ENCODE data around the gene SYTL2.

SYTL2 gene

GRCh38 chr11:85750646-85751045 is 60.3 kb downstream of the SYTL2 start:
- H3K9me3 ChIP-seq (ENCODE audit: control insufficient read depth, low read length) = no peaks in the 10 kb centered on the region
- no peaks in the 10 kb centered on the region for H3K36me3 ChIP-seq (ENCODE audit: control insufficient read depth, insufficient read depth, low read length)
- peaks cover 13% of the 10 kb centered on the region for H3K4me1 ChIP-seq (ENCODE audit: control insufficient read depth, insufficient read depth, low read length, poor library complexity, severe bottlenecking)
- 83 to 86% methylated on average over 1 to 2 of the region's 3 CpGs for WGBS, 2 experiments (ENCODE audit: insufficient coverage in 2 of 2)
- no peak overlapping the region for H3K4me3 ChIP-seq (ENCODE audit: extremely low read depth, insufficient read depth, low read length, poor library complexity, severe bottlenecking)
- no peak overlapping the region for H3K27ac ChIP-seq (ENCODE audit: low read depth, low read length, severe bottlenecking)

- no peak overlapping the region for H3K27ac ChIP-seq (ENCODE audit: low read depth, low read length, severe bottlenecking)
- no CpG with 5 or more reads among the region's 2 CpGs for WGBS, 2 experiments (ENCODE audit: insufficient coverage in 2 of 2)
- no peak overlapping the region for H3K4me3 ChIP-seq (ENCODE audit: extremely low read depth, insufficient read depth, low read length, poor library complexity, severe bottlenecking)
- no peaks in the 10 kb centered on the region for H3K9me3 ChIP-seq (ENCODE audit: control insufficient read depth, low read length)
- no peaks in the 10 kb centered on the region for H3K36me3 ChIP-seq (ENCODE audit: control insufficient read depth, insufficient read depth, low read length)
- H3K4me1 ChIP-seq (ENCODE audit: control insufficient read depth, insufficient read depth, low read length, poor library complexity, severe bottlenecking) = peaks cover 13% of the 10 kb centered on the region
Observed at GRCh38 chr11:85749884-85750283, 61.1 kb downstream of the SYTL2 start.

- Histone ChIP-seq H3K27ac (ENCODE audit: low read depth, low read length, severe bottlenecking) (no peak overlapping the region), H3K4me3 (ENCODE audit: extremely low read depth, insufficient read depth, low read length, poor library complexity, severe bottlenecking) (no peak overlapping the region), H3K4me1 (ENCODE audit: control insufficient read depth, insufficient read depth, low read length, poor library complexity, severe bottlenecking) (peaks cover 13% of the 10 kb centered on the region), H3K36me3 (ENCODE audit: control insufficient read depth, insufficient read depth, low read length) (no peaks in the 10 kb centered on the region), H3K9me3 (ENCODE audit: control insufficient read depth, low read length) (no peaks in the 10 kb centered on the region)
- 52% methylated on average over 2 of the region's 3 CpGs; no CpG with 5 or more reads in 1 of the 2 experiments for WGBS, 2 experiments (ENCODE audit: insufficient coverage in 2 of 2)
Observed at GRCh38 chr11:85749287-85749834, 61.6 kb downstream of the SYTL2 start.

GRCh38 chr11:85748455-85748891 is 62.5 kb downstream of the SYTL2 start:
- 54 to 64% methylated on average over 2 to 3 of the region's 6 CpGs for WGBS, 2 experiments (ENCODE audit: insufficient coverage in 2 of 2)
- Histone ChIP-seq H3K9me3 (ENCODE audit: control insufficient read depth, low read length) (no peaks in the 10 kb centered on the region), H3K4me1 (ENCODE audit: control insufficient read depth, insufficient read depth, low read length, poor library complexity, severe bottlenecking) (peaks cover 13% of the 10 kb centered on the region), H3K36me3 (ENCODE audit: control insufficient read depth, insufficient read depth, low read length) (no peaks in the 10 kb centered on the region), H3K4me3 (ENCODE audit: extremely low read depth, insufficient read depth, low read length, poor library complexity, severe bottlenecking) (no peak overlapping the region), H3K27ac (ENCODE audit: low read depth, low read length, severe bottlenecking) (no peak overlapping the region)

GRCh38 chr11:85746670-85747069 is 64.3 kb downstream of the SYTL2 start:
- no peaks in the 10 kb centered on the region for H3K9me3 ChIP-seq (ENCODE audit: control insufficient read depth, low read length)
- WGBS, 2 experiments (ENCODE audit: insufficient coverage in 2 of 2) = 88 to 92% methylated on average over 1 of the region's 2 CpGs
- no peak overlapping the region for H3K4me3 ChIP-seq (ENCODE audit: extremely low read depth, insufficient read depth, low read length, poor library complexity, severe bottlenecking)
- H3K4me1 ChIP-seq (ENCODE audit: control insufficient read depth, insufficient read depth, low read length, poor library complexity, severe bottlenecking) = no peaks in the 10 kb centered on the region
- no peaks in the 10 kb centered on the region for H3K36me3 ChIP-seq (ENCODE audit: control insufficient read depth, insufficient read depth, low read length)
- H3K27ac ChIP-seq (ENCODE audit: low read depth, low read length, severe bottlenecking) = no peak overlapping the region

- WGBS, 2 experiments (ENCODE audit: insufficient coverage in 2 of 2) = 80 to 97% methylated on average over 1 to 3 of the region's 3 CpGs
- no peak overlapping the region for H3K27ac ChIP-seq (ENCODE audit: low read depth, low read length, severe bottlenecking)
Observed at GRCh38 chr11:85745626-85746025, 65.3 kb downstream of the SYTL2 start.

GRCh38 chr11:85742873-85743275 is 68.1 kb downstream of the SYTL2 start:
- Histone ChIP-seq H3K36me3 (ENCODE audit: control insufficient read depth, insufficient read depth, low read length) (no peaks in the 10 kb centered on the region), H3K4me3 (ENCODE audit: extremely low read depth, insufficient read depth, low read length, poor library complexity, severe bottlenecking) (no peak overlapping the region), H3K4me1 (ENCODE audit: control insufficient read depth, insufficient read depth, low read length, poor library complexity, severe bottlenecking) (no peaks in the 10 kb centered on the region), H3K9me3 (ENCODE audit: control insufficient read depth, low read length) (no peaks in the 10 kb centered on the region), H3K27ac (ENCODE audit: low read depth, low read length, severe bottlenecking) (no peak overlapping the region)
- 67% methylated on average over 1 of the region's 1 CpG; no CpG with 5 or more reads in 1 of the 2 experiments for WGBS, 2 experiments (ENCODE audit: insufficient coverage in 2 of 2)

More at GRCh38 chr11:85745626-85746025, 65.3 kb downstream of the SYTL2 start:
- Histone ChIP-seq H3K9me3 (ENCODE audit: control insufficient read depth, low read length) (no peaks in the 10 kb centered on the region), H3K4me1 (ENCODE audit: control insufficient read depth, insufficient read depth, low read length, poor library complexity, severe bottlenecking) (no peaks in the 10 kb centered on the region), H3K4me3 (ENCODE audit: extremely low read depth, insufficient read depth, low read length, poor library complexity, severe bottlenecking) (no peak overlapping the region), H3K36me3 (ENCODE audit: control insufficient read depth, insufficient read depth, low read length) (no peaks in the 10 kb centered on the region)

GRCh38 chr11:85742348-85742747 is 68.6 kb downstream of the SYTL2 start:
- Histone ChIP-seq H3K36me3 (ENCODE audit: control insufficient read depth, insufficient read depth, low read length) (no peaks in the 10 kb centered on the region), H3K9me3 (ENCODE audit: control insufficient read depth, low read length) (no peaks in the 10 kb centered on the region), H3K4me1 (ENCODE audit: control insufficient read depth, insufficient read depth, low read length, poor library complexity, severe bottlenecking) (no peaks in the 10 kb centered on the region), H3K4me3 (ENCODE audit: extremely low read depth, insufficient read depth, low read length, poor library complexity, severe bottlenecking) (no peak overlapping the region), H3K27ac (ENCODE audit: low read depth, low read length, severe bottlenecking) (no peak overlapping the region)
- 90% methylated on average over 2 of the region's 4 CpGs; no CpG with 5 or more reads in 1 of the 2 experiments for WGBS, 2 experiments (ENCODE audit: insufficient coverage in 2 of 2)

- peaks cover 4% of the 10 kb centered on the region for H3K4me1 ChIP-seq (ENCODE audit: control insufficient read depth, insufficient read depth, low read length, poor library complexity, severe bottlenecking)
- no peaks in the 10 kb centered on the region for H3K36me3 ChIP-seq (ENCODE audit: control insufficient read depth, insufficient read depth, low read length)
- no peaks in the 10 kb centered on the region for H3K9me3 ChIP-seq (ENCODE audit: control insufficient read depth, low read length)
- no peak overlapping the region for H3K4me3 ChIP-seq (ENCODE audit: extremely low read depth, insufficient read depth, low read length, poor library complexity, severe bottlenecking)
- no peak overlapping the region for H3K27ac ChIP-seq (ENCODE audit: low read depth, low read length, severe bottlenecking)
- 80% methylated on average over 1 of the region's 4 CpGs; no CpG with 5 or more reads in 1 of the 2 experiments for WGBS, 2 experiments (ENCODE audit: insufficient coverage in 2 of 2)
Observed at GRCh38 chr11:85740481-85741400, 70.2 kb downstream of the SYTL2 start.

GRCh38 chr11:85737738-85738137 is 73.2 kb downstream of the SYTL2 start:
- H3K4me1 ChIP-seq (ENCODE audit: control insufficient read depth, insufficient read depth, low read length, poor library complexity, severe bottlenecking) = peaks cover 4% of the 10 kb centered on the region
- H3K36me3 ChIP-seq (ENCODE audit: control insufficient read depth, insufficient read depth, low read length) = no peaks in the 10 kb centered on the region
- H3K9me3 ChIP-seq (ENCODE audit: control insufficient read depth, low read length) = no peaks in the 10 kb centered on the region
- no peak overlapping the region for H3K4me3 ChIP-seq (ENCODE audit: extremely low read depth, insufficient read depth, low read length, poor library complexity, severe bottlenecking)
- no peak overlapping the region for H3K27ac ChIP-seq (ENCODE audit: low read depth, low read length, severe bottlenecking)
- no CpG with 5 or more reads among the region's 2 CpGs for WGBS, 2 experiments (ENCODE audit: insufficient coverage in 2 of 2)
